CD14-positive monocyte (primary cell): ENCODE measurements around the gene AKAP9. TPM values are rescaled to one million over a fixed set of nuclear protein-coding genes. Genes with fewer than 3 reads are reported as not detected.

ENCODE experiments used
- DNase-seq, 3 donors: peaks; one replicate each; pipeline ENCODE4 v3.0.0-alpha.2; 2011 to 2022
- H2AFZ ChIP-seq: 2 replicates; pipeline ENCODE4 v1.6.0; 2012; ENCODE audit warnings: mild to moderate bottlenecking, low read depth, low read length, inconsistent platforms; ENCODE audit not compliant: insufficient read depth, poor library complexity, severe bottlenecking
- H3K27ac ChIP-seq, 2 donors: 1 replicate in 1 of 2; 2 replicates in 1 of 2; pipeline ENCODE4 v1.5.1; 2012 to 2013; ENCODE audit warnings: low read length in 2 of 2, control low read depth in 1 of 2, inconsistent platforms in 1 of 2, low read depth in 1 of 2, mild to moderate bottlenecking in 1 of 2
- H3K27me3 ChIP-seq, 2 donors: one replicate each; pipeline versions ENCODE4 v1.6.0 to v1.6.1; 2011 to 2013; ENCODE audit warnings: low read length in 2 of 2; ENCODE audit not compliant: control insufficient read depth in 2 of 2, insufficient read depth in 2 of 2
- H3K36me3 ChIP-seq, 2 donors: replicated peaks in 1 of 2; 1 replicate in 1 of 2; 2 replicates in 1 of 2; pipeline versions ENCODE4 v1.5.1 to v1.6.1; 2012 to 2013; ENCODE audit warnings: low read length in 2 of 2, control low read depth in 1 of 2, inconsistent platforms in 1 of 2, mild to moderate bottlenecking in 1 of 2; ENCODE audit not compliant: insufficient read depth in 2 of 2, control insufficient read depth in 1 of 2
- H3K4me1 ChIP-seq, 2 donors: 1 replicate in 1 of 2; 2 replicates in 1 of 2; pipeline versions ENCODE4 v1.5.1 to v1.6.1; 2012 to 2013; ENCODE audit warnings: low read length in 2 of 2, control low read depth in 1 of 2, inconsistent platforms in 1 of 2, mild to moderate bottlenecking in 1 of 2, moderate library complexity in 1 of 2; ENCODE audit not compliant: insufficient read depth in 2 of 2, control insufficient read depth in 1 of 2
- H3K4me2 ChIP-seq: replicated peaks from 2 replicates; pipeline ENCODE3; 2012; ENCODE audit warnings: low read length, moderate library complexity, mild to moderate bottlenecking; ENCODE audit not compliant: poor library complexity, severe bottlenecking; ENCODE audit errors: extremely low read depth
- H3K4me3 ChIP-seq, 3 experiments: fragments of 200-600 bp in 1 of 3; sonication (generic) in 1 of 3; replicated peaks in 1 of 3; 1 replicate in 2 of 3; 2 replicates in 1 of 3; pipeline ENCODE4 v1.5.1; 2011 to 2013; ENCODE audit warnings: low read length in 3 of 3, mild to moderate bottlenecking in 3 of 3, control low read depth in 2 of 3, low read depth in 2 of 3, inconsistent platforms in 1 of 3, moderate library complexity in 1 of 3
- H3K79me2 ChIP-seq: 2 replicates; pipeline ENCODE4 v1.6.0; 2012; ENCODE audit warnings: mild to moderate bottlenecking, control low read depth, inconsistent platforms, low read length, moderate library complexity; ENCODE audit not compliant: insufficient read depth
- H3K9ac ChIP-seq: 2 replicates; pipeline ENCODE4 v1.6.0; 2017; ENCODE audit warnings: low read length, mild to moderate bottlenecking; ENCODE audit not compliant: insufficient read depth, poor library complexity, severe bottlenecking
- H3K9me3 ChIP-seq, 2 donors: replicated peaks in 1 of 2; 1 replicate in 1 of 2; 2 replicates in 1 of 2; pipeline versions ENCODE4 v1.5.1 to v1.6.1; 2012 to 2013; ENCODE audit warnings: low read length in 2 of 2, control low read depth in 1 of 2; ENCODE audit not compliant: control insufficient read depth in 1 of 2, insufficient read depth in 1 of 2
- H4K20me1 ChIP-seq: 2 replicates; pipeline ENCODE4 v1.6.0; 2012; ENCODE audit warnings: mild to moderate bottlenecking, low read length, control low read depth, moderate library complexity; ENCODE audit not compliant: insufficient read depth
- H3K27ac Mint-ChIP-seq, 7 donors: one replicate each; pipeline ENCODE4 v1.8.0; 2020; ENCODE audit warnings: mild to moderate bottlenecking in 7 of 7, mixed read lengths in 7 of 7, moderate library complexity in 6 of 7, inconsistent platforms in 2 of 7
- H3K27me3 Mint-ChIP-seq, 3 donors: one replicate each; pipeline ENCODE4 v1.8.0; 2021 to 2022; ENCODE audit warnings: low read depth in 3 of 3, mild to moderate bottlenecking in 3 of 3, mixed read lengths in 3 of 3, moderate library complexity in 3 of 3, inconsistent platforms in 1 of 3
- H3K36me3 Mint-ChIP-seq, 2 donors: one replicate each; pipeline ENCODE4 v1.8.0; 2020; ENCODE audit warnings: mixed read lengths in 2 of 2, inconsistent platforms in 1 of 2, mild to moderate bottlenecking in 1 of 2
- H3K4me1 Mint-ChIP-seq: one replicate; pipeline ENCODE4 v1.8.0; 2020; ENCODE audit warnings: mild to moderate bottlenecking, mixed read lengths
- H3K4me3 Mint-ChIP-seq, 2 donors: one replicate each; pipeline ENCODE4 v1.8.0; 2020; ENCODE audit warnings: mild to moderate bottlenecking in 2 of 2, mixed read lengths in 2 of 2, moderate library complexity in 1 of 2
- H3K9me3 Mint-ChIP-seq, 7 donors: one replicate each; pipeline ENCODE4 v1.8.0; 2020 to 2022; ENCODE audit warnings: mixed read lengths in 7 of 7, mild to moderate bottlenecking in 6 of 7, moderate library complexity in 6 of 7, inconsistent platforms in 2 of 7
- WGBS: methylation state at CpG from one replicate; pipeline ENCODE4 v1.1.5; 2013; ENCODE audit warnings: missing lambda C conversion rate; ENCODE audit not compliant: insufficient coverage; 5-methylcytosine and 5-hydroxymethylcytosine counted together
- intact Hi-C, 2 donors: fragments of 100-400 bp; cut with micrococcal nuclease; formaldehyde crosslinking; loops; one replicate each; pipeline versions ENCODE4 v1.15.0 to v1.15.1; 2023
- polyA plus RNA-seq, 3 donors: library from polyadenylated mRNA; depleted of rRNA in 1 of 3; unstranded in 2 of 3; stranded (reverse) in 1 of 3; fragments of 300-500 nt in 2 of 3; fragments of >200 nt in 1 of 3; fragmentation: Illumina TruSeq in 2 of 3; gene quantifications; 1 replicate in 2 of 3; 2 replicates in 1 of 3; pipeline ENCODE4 v1.2.3, GENCODE V29; 2012 to 2021
- TF ChIP-seq, protein P1 (sequence below): fragments of 200-600 bp; IDR thresholded peaks from one replicate; pipeline ENCODE4 v1.8.0; 2022; ENCODE audit warnings: antibody characterized with exemption, mild to moderate bottlenecking

The AKAP9 gene
- polyA plus RNA-seq, 3 donors = 1.5 to 23.3 (median 7.3) TPM

DNA sequence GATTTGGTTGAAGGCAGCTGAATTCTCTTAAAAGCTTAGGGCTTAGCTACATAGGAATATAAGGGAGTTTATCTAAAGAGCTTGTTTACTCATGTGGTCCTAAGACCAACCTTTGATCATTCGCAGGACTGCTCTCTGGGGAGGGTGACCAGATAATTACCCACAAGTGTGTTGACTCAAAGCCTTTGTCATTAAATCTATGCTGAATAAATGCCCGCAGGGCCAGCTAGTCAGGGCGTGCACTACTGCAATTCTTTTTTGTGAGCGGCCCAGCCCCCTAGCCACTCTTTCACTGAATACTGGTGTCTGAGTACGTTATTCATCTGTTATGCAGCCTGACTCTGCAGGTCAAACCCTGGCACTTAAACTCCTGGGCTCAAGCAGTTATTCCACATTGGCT, 69.6 kb downstream of the AKAP9 start:
- WGBS = 96% methylated on average over 5 of the region's 5 CpGs
- H3K4me1 Mint-ChIP-seq = no peaks in the 10 kb centered on the region
- intact Hi-C loops = no loop called here
- H3K9me3 Mint-ChIP-seq = peaks cover 4 to 21% (median 11%) of the 10 kb centered on the region in 7 donors
- Histone ChIP-seq H3K79me2 (no peaks in the 10 kb centered on the region), H3K27ac (no peak overlapping the region), H3K36me3 (peaks cover 22 to 65% of the 10 kb centered on the region in 2 donors), H3K9ac (no peak overlapping the region), H3K4me3 (no peak overlapping the region), H3K9me3 (peaks cover 7 to 16% of the 10 kb centered on the region in 2 donors), H2AFZ (no peak overlapping the region), H3K27me3 (no peaks in the 10 kb centered on the region), H3K4me2 (no peak overlapping the region), H3K4me1 (no peaks in the 10 kb centered on the region), H4K20me1 (no peaks in the 10 kb centered on the region)
- TF ChIP-seq, protein P1, sequence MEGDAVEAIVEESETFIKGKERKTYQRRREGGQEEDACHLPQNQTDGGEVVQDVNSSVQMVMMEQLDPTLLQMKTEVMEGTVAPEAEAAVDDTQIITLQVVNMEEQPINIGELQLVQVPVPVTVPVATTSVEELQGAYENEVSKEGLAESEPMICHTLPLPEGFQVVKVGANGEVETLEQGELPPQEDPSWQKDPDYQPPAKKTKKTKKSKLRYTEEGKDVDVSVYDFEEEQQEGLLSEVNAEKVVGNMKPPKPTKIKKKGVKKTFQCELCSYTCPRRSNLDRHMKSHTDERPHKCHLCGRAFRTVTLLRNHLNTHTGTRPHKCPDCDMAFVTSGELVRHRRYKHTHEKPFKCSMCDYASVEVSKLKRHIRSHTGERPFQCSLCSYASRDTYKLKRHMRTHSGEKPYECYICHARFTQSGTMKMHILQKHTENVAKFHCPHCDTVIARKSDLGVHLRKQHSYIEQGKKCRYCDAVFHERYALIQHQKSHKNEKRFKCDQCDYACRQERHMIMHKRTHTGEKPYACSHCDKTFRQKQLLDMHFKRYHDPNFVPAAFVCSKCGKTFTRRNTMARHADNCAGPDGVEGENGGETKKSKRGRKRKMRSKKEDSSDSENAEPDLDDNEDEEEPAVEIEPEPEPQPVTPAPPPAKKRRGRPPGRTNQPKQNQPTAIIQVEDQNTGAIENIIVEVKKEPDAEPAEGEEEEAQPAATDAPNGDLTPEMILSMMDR = no peak
- peaks cover 0 to 2% (median 0%) of the 10 kb centered on the region in 3 donors for H3K27me3 Mint-ChIP-seq
- peaks cover 47 to 80% of the 10 kb centered on the region in 2 donors for H3K36me3 Mint-ChIP-seq
- DNase-seq = no peak
- H3K27ac Mint-ChIP-seq = no peak overlapping the region
- H3K4me3 Mint-ChIP-seq = no peak overlapping the region

DNA sequence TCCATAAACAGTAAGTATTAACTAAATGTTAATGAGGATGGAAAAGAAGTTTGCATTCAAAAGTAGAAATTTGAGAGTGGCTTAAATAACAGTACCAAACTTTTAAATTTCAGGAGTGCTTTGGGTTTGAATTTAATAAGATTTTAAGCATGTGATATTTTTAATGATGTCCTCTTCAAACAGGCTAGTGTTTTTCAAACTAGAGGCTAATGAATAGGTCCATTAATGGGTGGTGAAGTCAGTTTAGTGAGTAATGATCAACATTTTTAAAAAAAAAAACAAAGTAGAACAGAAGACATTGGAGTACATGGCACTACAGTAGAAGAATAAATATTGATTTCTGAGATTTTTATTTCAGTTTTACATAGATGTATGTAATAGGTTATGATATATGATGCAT, 72.9 kb downstream of the AKAP9 start:
- no peaks in the 10 kb centered on the region for H3K79me2 ChIP-seq
- Mint-ChIP-seq H3K36me3 (peaks cover 59 to 75% of the 10 kb centered on the region in 2 donors), H3K4me1 (no peaks in the 10 kb centered on the region)

More for the DNA sequence above, 72.9 kb downstream of the AKAP9 start:
- no peak for DNase-seq
- Histone ChIP-seq H3K4me2 (no peak overlapping the region), H3K36me3 (peaks cover 33 to 78% of the 10 kb centered on the region in 2 donors), H3K9ac (no peak overlapping the region), H3K27me3 (no peaks in the 10 kb centered on the region), H3K4me3 (no peak overlapping the region), H3K9me3 (peaks cover 7 to 10% of the 10 kb centered on the region in 2 donors), H2AFZ (no peak overlapping the region), H3K27ac (no peak overlapping the region), H3K4me1 (no peaks in the 10 kb centered on the region), H4K20me1 (no peaks in the 10 kb centered on the region)
- H3K27ac Mint-ChIP-seq = no peak overlapping the region
- TF ChIP-seq, protein P1 = no peak
- H3K9me3 Mint-ChIP-seq = peaks cover 2 to 15% (median 11%) of the 10 kb centered on the region in 7 donors
- H3K27me3 Mint-ChIP-seq = no peaks in the 10 kb centered on the region
- intact Hi-C loops = no loop called here
- H3K4me3 Mint-ChIP-seq = no peak overlapping the region
